HG03060 (cell line): ENCODE data around the gene TRAFD1.

Source experiments
- ATAC-seq: cut with Tn5 transposase; IDR thresholded peaks from one replicate; pipeline ENCODE4 v1.9.1; 2021; ENCODE audit warnings: low read depth, moderate number of reproducible peaks; ENCODE audit not compliant: unreplicated experiment

TRAFD1 gene

DNA sequence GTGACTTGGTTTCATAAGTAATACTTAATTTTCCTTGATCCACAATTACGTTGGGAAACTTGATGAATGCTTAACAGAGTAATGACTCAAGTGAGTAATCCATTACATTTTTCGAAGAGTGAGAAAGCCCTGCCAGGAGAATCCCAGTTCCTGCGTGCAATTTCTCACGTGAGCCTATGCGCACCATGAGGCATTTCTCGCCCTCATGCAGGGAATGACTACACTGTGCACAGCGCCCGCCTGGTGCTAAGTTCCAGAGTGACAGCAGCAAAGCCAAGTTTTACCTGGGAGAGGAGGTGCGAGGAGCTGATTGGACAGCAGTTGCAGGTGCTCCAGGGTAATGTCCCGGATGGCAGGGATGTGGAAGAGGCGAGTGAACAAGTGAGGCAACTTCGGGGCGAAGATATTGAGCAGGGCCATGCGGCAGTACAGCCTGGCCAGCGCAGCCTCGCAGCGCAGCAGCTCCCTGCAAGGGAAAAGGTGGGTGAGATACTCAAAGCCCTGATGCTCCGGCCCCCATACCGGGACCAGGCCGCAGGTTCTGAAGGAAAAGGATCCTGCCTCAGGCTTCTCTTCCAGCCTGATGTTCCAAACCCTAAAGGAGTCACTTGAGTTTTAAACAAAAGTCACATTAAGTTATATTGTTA is 69.4 kb downstream of the TRAFD1 start:
- ATAC-seq: no peak

DNA sequence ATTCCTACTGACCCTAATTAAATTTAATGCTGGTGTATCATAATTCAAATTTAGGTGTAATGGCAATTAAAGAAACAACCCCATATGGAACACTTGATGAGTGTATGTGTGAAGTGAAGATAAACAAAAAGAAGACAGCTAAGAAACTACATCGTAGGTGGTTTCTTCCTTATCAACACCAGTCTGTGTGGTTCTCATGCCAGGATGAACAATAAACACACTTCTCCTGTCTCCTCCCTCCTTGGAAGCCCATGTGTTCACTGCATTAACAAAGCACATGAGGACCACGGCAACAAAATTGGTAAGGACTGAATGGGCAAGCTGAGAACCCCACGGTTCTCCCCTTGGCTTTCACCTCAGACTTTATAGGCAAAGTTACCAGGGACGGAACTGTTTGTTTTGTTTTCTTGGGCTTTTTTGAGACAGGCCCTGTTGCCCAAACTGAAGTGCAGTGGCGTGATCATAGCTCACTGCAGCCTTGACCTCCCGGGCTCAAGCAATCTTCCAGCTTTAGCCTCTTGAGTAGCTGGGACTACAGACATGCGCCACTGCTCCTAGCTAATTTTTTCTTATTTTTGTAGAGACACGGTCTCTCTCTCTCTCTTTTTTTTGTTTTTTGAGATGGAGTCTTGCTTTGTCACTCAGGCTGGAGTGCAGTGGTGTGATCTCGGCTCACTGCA is 71.0 kb downstream of the TRAFD1 start:
- no peak for ATAC-seq

DNA sequence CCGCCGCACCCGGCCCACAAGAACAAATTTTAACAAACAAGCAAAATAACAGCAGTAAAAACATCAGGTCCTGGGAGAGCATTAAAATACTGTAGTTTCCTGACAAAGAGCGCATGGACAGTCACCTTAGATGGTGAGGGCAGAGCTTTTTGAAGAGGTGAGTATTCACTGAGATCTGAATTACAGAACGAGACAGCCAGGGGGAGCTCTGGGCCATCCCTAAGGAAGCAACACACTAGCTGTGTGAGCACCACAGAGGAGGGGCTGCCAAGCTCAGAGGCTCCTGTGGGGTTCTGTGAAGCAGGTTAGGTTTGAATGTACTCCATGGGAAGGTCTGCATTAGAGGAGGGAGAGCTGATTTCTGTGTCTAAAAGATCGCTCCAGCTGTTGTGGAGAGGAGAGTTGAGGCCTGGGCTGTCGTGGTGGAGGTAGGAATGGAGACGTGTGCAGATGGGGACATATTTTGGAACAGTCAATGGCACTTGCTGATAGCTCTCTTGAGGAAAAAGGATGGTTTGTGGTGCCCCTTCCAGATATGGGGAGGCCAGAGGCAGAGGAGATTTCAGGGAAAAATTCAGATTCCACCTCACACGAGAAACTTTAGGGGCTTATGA is 72.9 kb downstream of the TRAFD1 start:
- ATAC-seq: no peak

DNA sequence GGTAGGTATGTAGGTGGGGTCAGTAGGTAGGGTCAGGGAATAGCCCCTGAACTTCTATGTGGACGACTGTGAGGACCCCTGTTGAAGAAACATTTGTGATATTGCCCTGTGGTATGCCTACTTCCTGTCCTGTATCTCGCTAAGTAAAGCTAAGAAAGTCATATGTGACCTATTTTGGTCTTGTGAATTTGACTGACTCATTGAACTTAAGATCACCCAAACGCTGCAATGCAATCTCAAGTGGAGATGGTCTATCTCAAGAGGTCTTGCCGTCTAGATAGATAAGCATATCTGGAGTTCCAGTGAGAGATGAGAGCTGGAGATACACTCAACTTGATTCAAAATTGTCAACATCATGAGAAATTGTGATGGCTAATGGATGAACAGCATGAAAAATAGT is 73.8 kb downstream of the TRAFD1 start:
- no peak for ATAC-seq
